ENCODE results near the gene SLC9A7.

DNA sequence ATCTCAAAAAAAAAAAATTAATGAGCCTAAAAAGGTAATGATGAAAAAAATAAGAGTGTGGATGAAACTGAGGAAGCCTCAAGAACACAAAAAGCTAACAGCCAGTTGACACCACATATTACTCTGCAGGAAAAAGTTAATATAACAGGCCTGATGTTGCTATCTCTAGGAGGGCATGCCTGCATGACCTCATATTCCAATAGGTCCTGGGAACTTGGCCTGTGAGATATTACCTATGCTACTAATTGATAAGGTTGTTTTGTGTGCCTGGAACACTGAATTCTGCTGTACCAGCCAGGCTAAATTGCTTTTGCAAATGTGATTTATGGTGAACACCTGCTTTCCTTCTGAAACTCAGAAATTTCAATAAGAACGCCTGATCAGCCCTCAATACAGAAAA is 15.9 kb downstream of the SLC9A7 start:
- TF ChIP-seq, protein P1, sequence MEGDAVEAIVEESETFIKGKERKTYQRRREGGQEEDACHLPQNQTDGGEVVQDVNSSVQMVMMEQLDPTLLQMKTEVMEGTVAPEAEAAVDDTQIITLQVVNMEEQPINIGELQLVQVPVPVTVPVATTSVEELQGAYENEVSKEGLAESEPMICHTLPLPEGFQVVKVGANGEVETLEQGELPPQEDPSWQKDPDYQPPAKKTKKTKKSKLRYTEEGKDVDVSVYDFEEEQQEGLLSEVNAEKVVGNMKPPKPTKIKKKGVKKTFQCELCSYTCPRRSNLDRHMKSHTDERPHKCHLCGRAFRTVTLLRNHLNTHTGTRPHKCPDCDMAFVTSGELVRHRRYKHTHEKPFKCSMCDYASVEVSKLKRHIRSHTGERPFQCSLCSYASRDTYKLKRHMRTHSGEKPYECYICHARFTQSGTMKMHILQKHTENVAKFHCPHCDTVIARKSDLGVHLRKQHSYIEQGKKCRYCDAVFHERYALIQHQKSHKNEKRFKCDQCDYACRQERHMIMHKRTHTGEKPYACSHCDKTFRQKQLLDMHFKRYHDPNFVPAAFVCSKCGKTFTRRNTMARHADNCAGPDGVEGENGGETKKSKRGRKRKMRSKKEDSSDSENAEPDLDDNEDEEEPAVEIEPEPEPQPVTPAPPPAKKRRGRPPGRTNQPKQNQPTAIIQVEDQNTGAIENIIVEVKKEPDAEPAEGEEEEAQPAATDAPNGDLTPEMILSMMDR (IDR thresholded peaks at IDR 0.05) = no peak
- no peak for TF ChIP-seq EZH2 (IDR thresholded peaks at IDR 0.05)

Data from neural progenitor cell (in vitro differentiated cells).